ENCODE data around the gene RAD18. TPM values are rescaled to one million over a fixed set of nuclear protein-coding genes. Genes with fewer than 3 reads are reported as not detected.

RAD18 gene
- total RNA-seq, 2 experiments from 2014 or later, result 47.4 to 50.3 TPM

DNA sequence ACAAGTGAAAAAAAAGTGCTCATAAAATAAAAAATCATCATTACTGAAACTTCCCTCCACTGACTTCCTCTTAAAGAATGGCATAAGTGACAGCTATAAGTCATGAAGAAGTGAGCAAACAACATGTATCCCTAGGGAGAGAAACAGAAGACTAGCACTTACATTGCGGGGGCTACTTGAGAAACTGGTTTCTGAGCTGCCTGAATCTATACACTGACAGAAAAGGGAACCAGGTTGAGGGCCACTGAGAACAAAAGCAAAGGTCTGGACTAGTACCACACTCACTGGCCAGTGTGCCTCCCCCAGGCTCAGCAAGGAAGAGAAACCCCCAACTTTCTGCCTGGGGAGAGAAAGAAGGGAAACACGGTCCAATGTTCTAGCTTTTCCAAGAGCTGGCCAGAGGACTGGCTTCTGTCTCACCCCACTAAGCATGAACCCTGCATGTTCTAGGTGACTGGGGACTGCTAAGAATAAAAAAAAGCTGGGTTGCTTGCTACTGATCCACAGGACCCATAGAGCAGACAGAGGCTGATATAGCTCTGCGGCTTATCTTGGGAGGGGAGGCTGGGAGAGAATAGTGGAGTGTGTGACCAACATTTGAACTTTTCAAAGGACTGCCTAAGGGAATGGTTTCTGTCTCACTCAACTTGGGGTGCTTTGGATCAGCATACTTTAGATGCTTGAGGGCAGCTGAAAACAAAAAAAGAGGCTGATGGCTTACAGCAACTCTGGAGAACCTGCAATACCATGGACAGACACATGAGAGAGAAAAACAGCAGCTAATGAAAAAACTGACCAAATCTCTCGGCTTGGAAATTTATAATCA lies 8.1 kb downstream of the RAD18 start:
- no peak for ATAC-seq
- H3K9me3 Mint-ChIP-seq, result no peaks in the 10 kb centered on the region
- ChIA-PET POLR2A (interaction anchor here (0.6 to 1.5 kb wide), 2 partner anchors 8 to 17 kb away, joined by 3 read pairs; partner anchors contain the start of gene RAD18), CTCF (interaction anchor here (2.3 kb wide), 1 partner anchor 347 kb away, joined by 4 read pairs; no protein-coding TSS in a partner anchor)
- no peak overlapping the region for H3K4me3 Mint-ChIP-seq
- no peak for DNase-seq
- TF ChIP-seq, protein P1, sequence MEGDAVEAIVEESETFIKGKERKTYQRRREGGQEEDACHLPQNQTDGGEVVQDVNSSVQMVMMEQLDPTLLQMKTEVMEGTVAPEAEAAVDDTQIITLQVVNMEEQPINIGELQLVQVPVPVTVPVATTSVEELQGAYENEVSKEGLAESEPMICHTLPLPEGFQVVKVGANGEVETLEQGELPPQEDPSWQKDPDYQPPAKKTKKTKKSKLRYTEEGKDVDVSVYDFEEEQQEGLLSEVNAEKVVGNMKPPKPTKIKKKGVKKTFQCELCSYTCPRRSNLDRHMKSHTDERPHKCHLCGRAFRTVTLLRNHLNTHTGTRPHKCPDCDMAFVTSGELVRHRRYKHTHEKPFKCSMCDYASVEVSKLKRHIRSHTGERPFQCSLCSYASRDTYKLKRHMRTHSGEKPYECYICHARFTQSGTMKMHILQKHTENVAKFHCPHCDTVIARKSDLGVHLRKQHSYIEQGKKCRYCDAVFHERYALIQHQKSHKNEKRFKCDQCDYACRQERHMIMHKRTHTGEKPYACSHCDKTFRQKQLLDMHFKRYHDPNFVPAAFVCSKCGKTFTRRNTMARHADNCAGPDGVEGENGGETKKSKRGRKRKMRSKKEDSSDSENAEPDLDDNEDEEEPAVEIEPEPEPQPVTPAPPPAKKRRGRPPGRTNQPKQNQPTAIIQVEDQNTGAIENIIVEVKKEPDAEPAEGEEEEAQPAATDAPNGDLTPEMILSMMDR (IDR thresholded peaks at IDR 0.05), result no peak
- H3K4me1 Mint-ChIP-seq (ENCODE audit: low read depth), result peaks cover 20% of the 10 kb centered on the region
- H3K27me3 Mint-ChIP-seq, result no peaks in the 10 kb centered on the region
- intact Hi-C loops (cut with micrococcal nuclease), result no loop called here
- H3K36me3 Mint-ChIP-seq (ENCODE audit: low read depth), result peaks cover 42% of the 10 kb centered on the region
- H3K27ac Mint-ChIP-seq, result no peak overlapping the region

DNA sequence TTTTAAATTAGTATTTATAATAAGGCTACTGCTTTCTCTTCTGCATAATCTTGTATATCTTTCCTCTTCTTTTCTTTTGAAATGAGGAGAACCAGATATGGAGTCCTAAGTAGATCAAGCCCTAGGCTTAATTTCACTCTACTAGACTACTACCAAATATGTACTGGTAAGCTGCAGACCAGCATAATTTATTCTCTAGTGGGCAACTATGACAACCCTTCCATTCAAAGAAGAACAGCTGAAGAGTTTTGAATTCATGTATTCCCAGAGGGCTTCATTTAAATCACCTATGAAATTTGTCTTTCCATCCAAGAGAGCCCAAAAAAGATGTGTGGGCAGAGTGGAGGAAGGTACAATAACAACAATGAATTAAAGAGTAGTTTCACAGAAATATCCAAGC lies 10.0 kb downstream of the RAD18 start:
- Mint-ChIP-seq H3K27ac (no peak overlapping the region), H3K4me1 (ENCODE audit: low read depth) (peaks cover 14% of the 10 kb centered on the region), H3K27me3 (no peaks in the 10 kb centered on the region), H3K9me3 (no peaks in the 10 kb centered on the region), H3K36me3 (ENCODE audit: low read depth) (peaks cover 30% of the 10 kb centered on the region), H3K4me3 (no peak overlapping the region)
- intact Hi-C loops (cut with micrococcal nuclease), result no loop called here
- ATAC-seq (no peak), DNase-seq (no peak)
- ChIA-PET POLR2A (interaction anchor here (1.0 kb wide), 1 partner anchor 14 kb away, joined by 3 read pairs; no protein-coding TSS in a partner anchor), CTCF (interaction anchor here (2.3 kb wide), 1 partner anchor 349 kb away, joined by 4 read pairs; no protein-coding TSS in a partner anchor)
- TF ChIP-seq, protein P1 (IDR thresholded peaks at IDR 0.05), result no peak

DNA sequence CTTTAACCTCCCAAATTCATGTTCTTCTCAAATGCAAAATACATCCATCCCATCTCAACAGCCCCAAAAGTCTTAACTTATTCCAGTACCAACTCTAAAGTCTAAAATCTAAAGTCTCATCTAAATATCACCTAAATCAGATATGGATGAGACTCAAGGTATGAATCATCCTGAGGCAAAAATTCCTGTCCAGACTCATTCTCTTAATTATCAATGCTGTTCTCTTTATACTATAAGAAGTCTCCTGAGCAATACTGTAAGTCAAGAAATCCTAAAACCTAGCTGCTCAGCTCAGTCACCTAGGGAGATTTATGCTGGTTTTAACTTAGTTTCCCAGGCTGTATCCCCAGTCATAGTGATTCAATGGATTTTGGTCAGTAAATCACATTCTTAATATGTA lies 11.1 kb downstream of the RAD18 start:
- TF ChIP-seq, protein P1 (IDR thresholded peaks at IDR 0.05), result no peak
- ATAC-seq (no peak), DNase-seq (no peak)
- Mint-ChIP-seq H3K4me1 (ENCODE audit: low read depth) (peaks cover 14% of the 10 kb centered on the region), H3K27ac (no peak overlapping the region), H3K4me3 (no peak overlapping the region), H3K36me3 (ENCODE audit: low read depth) (peaks cover 32% of the 10 kb centered on the region), H3K9me3 (no peaks in the 10 kb centered on the region), H3K27me3 (no peaks in the 10 kb centered on the region)
- CTCF ChIA-PET, result no interaction called here
- POLR2A ChIA-PET, result no interaction called here
- intact Hi-C loops (cut with micrococcal nuclease), result no loop called here

DNA sequence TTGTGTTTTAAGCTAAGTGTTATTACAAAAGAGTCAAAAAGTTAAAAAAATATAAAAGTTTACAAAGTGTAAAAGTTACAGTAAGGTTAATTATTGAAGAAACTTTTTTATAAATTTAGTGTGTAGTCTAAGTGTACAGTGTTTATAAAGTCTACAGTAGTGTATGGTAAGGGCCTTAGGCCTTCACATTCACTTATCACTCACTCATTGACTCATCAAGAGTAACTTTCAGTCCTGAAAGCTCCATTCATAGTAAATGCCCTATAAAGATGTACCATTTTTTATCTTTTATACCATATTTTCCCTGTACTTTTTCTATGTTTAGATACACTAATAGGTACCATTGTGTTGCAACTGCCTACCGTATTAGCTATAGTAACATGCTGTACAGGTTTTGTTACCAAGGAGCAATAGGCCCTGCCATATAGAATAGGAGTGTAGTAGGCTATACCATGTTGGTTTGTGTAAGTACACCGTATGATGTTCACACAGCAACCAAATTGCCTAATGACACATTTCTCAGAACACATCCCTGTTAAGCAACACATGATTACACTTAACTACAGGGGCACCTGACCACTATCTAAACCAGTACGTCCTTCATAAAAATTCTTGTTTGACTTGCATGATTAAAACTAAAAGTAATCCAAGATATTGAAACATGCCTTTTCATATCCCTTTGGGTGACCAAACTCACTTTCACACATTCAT lies 17.2 kb downstream of the RAD18 start:
- ChIA-PET POLR2A (no interaction called here), CTCF (no interaction called here)
- TF ChIP-seq, protein P1 (IDR thresholded peaks at IDR 0.05), result no peak
- no peaks in the 10 kb centered on the region for H3K27me3 Mint-ChIP-seq
- intact Hi-C loops (cut with micrococcal nuclease), result no loop called here
- H3K4me1 Mint-ChIP-seq (ENCODE audit: low read depth), result peaks cover 8% of the 10 kb centered on the region
- no peak for ATAC-seq
- H3K4me3 Mint-ChIP-seq, result no peak overlapping the region
- peaks cover 54% of the 10 kb centered on the region for H3K36me3 Mint-ChIP-seq (ENCODE audit: low read depth)
- no peak for DNase-seq
- H3K27ac Mint-ChIP-seq, result no peak overlapping the region
- peaks cover 13% of the 10 kb centered on the region for H3K9me3 Mint-ChIP-seq
